GM12801 (cell line): Measurements from ENCODE around the gene BBOF1.

Source experiments
- CTCF ChIP-seq: IDR thresholded peaks from one replicate; pipeline ENCODE4 v1.5.1; 2011; ENCODE audit warnings: control low read depth; ENCODE audit not compliant: insufficient read length; ENCODE audit errors: extremely low read depth

Gene BBOF1

GRCh38 chr14:73996731-73997107, 22.4 kb upstream of the BBOF1 start:
- TF ChIP-seq CTCF = no peak

GRCh38 chr14:73997108-73997943, 21.8 kb upstream of the BBOF1 start:
- TF ChIP-seq CTCF = no peak

GRCh38 chr14:73997944-73998447, 21.2 kb upstream of the BBOF1 start:
- no peak for TF ChIP-seq CTCF

- no peak for TF ChIP-seq CTCF
Measured at GRCh38 chr14:73998726-73999125, 20.4 kb upstream of the BBOF1 start.

GRCh38 chr14:74008843-74009499, 10.2 kb upstream of the BBOF1 start:
- no peak for TF ChIP-seq CTCF

GRCh38 chr14:74014299-74014698, 4.8 kb upstream of the BBOF1 start:
- no peak for TF ChIP-seq CTCF

- TF ChIP-seq CTCF = no peak
Measured at GRCh38 chr14:74015176-74015575, 4.0 kb upstream of the BBOF1 start.
